GM19463 (cell line): ENCODE results near the gene TRIM39.
"Not testable (repeated sequence)": the region's sequence is repeated elsewhere in the genome, so short reads cannot be mapped to it uniquely, and the experiment has no call there.

Experiments used
- ATAC-seq: cut with Tn5 transposase; IDR thresholded peaks from one replicate; pipeline ENCODE4 v1.9.1; 2021; ENCODE audit warnings: mild to moderate bottlenecking, moderate library complexity; ENCODE audit not compliant: unreplicated experiment

The TRIM39 gene

DNA sequence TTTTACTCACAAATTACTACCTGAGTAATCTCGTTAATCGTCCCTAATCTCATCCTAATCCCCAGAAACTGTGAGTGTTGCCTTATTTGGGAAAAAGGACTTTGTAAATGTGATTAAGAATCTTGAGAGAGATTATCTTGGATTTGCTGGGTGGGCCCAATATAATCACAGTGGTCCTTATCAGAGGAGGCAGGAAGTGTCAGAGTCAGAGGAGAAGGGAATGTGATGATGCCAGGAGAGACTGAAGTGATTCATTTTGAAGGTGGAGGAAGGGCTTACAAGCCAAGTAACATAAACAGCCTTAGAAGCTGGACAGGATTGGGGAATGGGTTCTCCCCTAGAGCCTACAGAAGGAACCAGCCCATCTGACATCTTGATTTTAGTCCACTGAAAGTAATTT lies 34.9 kb downstream of the TRIM39 start:
- ATAC-seq, result no peak

DNA sequence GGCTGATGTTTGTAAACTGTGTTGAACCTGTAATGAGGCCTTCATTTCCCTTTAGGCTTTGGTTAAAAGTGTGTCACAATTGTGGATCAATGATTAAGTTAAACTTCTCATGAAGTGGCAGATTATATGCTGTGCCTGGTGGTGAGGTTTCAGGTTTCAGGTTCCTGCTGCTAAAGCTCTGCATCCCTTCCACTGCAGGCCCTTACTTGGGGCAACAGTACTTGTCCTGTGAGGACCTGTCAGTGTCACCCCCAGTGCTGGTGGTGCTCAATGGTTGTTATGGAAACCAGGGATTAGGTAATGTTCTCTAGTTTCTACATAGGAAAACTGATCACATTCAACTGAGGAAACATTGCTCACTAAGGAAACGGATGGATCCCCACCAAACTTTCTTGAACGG lies 36.7 kb downstream of the TRIM39 start:
- no peak for ATAC-seq

DNA sequence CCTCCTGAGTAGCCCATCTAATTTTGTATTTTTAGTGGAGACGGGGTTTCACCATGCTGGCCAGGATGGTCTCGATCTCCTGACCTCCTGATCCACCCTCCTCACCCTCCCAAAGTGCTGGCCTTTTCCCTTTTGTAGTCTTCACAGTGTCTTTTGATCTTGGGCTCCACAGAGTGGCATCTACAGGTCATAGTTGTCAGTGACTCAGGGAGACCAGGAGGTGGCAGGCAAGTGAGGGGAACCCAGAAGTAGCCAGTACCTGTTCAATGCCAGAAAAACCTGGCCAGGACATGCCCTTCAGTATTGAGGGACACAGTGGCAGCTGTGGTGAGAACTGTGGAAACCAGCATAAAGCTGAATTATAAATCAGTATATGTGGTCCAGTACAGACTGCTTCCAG lies 37.9 kb downstream of the TRIM39 start:
- ATAC-seq, result no peak

DNA sequence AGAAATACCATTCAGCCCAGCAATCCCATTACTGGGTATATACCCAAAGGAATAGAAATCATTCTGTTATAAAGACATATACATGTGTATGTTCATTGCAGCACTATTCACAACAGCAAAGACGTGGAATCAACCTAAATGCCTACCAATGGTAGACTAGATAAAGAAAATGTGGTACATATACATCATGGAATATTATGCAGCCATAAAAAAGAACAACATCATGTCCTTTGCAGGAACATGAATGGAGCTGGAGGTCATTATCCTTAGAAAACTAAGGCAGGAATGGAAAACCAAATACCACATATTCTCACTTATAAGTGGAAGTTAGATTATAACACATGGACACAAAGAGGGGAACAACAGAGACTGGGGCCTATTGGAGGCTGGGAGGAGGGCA lies 42.6 kb downstream of the TRIM39 start:
- ATAC-seq, result not testable (repeated sequence)

DNA sequence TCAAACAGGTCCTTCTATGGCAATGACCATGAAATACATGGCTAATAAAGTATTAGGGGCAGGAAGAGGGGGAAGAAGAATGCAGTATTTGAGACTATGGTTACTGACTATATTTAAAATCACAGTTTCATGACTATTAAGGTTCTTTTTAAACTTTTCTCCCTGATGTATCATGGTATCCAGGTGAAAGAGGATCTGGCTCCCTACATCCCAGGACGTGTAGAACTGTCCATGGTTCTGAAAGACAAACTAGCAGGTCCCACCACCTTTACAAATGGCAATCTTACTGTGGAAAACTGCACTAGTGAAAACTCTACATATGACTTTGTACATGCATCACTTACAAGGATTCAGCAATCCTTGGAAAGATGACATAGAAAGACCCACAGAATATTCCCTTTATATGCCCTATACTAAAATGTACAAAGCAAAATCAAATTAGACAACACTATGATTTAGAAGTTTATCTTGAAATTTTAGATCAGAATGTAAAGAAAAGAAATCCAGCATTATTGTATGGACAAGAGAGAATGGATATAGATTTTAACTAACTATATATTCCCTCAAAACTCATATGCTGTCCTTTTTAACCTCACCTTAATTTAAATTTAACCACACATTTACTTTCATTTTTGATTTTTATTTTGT lies 51.7 kb downstream of the TRIM39 start:
- no peak for ATAC-seq

DNA sequence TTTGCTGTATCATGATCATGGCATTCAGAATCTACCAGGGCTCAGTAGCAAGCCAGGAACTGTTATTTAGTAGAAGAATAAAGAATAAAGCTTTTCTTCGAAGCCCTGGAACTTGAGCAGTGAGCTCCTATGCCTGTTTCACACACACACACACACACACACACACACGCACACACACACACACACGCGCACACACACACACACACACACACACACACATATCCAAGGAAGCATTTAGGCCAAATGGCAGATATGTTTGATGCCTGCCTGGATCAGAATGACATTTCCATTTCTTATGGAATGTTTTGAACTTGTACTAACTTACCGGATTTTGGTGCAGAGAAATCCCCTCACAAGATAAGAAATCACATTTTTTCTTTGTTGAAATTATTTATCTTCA lies 53.7 kb downstream of the TRIM39 start:
- ATAC-seq, result no peak

DNA sequence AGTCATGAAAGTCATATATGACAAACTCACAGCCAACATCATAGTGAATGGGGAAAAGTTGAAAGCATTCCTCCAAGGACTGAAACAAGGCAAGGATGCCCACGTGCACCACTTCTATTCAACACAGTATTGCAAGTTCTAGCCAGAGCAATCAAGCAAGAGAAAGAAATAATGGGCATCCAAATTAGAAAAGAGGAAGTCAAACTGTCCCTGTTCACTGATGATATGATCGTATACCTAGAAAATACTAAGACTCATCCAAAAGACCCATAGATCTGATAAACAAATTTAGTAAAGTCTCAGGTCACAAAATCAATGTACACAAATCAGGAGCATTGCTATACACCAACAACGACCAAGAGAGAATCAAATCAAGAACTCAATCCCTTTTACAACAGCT lies 59.4 kb downstream of the TRIM39 start:
- no peak for ATAC-seq

DNA sequence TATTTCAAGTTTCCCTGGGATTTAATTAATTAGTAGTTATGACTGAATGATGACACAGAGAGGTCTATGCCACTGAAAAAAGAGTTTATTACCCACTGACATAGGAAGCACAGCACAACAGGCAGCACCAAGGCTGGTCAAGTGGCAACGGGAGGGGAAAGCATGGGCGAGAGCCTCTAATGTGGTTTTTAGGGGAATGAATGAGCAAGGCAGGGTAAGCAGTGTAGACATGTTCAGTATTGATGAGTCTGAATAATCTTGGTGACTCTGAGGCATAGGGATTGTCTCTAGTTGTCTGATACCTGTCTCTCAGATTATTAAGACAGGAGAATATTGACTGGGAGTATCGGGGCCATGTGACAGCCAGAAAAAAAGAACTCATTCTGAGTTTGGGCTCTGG lies 64.5 kb downstream of the TRIM39 start:
- ATAC-seq, result no peak
